ENCODE results near the gene GPRC5C. TPM values are rescaled to one million over a fixed set of nuclear protein-coding genes. Genes with fewer than 3 reads are reported as not detected.

Gene GPRC5C
- total and polyA plus RNA-seq, 2 experiments from 2014 or later = 1.6 to 2.7 TPM

GRCh38 chr17:74442670-74443515, 11.0 kb downstream of the GPRC5C start:
- in situ Hi-C loops (cut with MboI) = no loop called here
- TF ChIP-seq EZH2 (IDR thresholded peaks at IDR 0.05; ENCODE audit: insufficient read depth, poor library complexity, severe bottlenecking) (no peak), EZH2phosphoT487 (IDR thresholded peaks at IDR 0.05; ENCODE audit: insufficient read depth, low read depth) (no peak)
- DNase-seq = peak; percentile 25

DNA sequence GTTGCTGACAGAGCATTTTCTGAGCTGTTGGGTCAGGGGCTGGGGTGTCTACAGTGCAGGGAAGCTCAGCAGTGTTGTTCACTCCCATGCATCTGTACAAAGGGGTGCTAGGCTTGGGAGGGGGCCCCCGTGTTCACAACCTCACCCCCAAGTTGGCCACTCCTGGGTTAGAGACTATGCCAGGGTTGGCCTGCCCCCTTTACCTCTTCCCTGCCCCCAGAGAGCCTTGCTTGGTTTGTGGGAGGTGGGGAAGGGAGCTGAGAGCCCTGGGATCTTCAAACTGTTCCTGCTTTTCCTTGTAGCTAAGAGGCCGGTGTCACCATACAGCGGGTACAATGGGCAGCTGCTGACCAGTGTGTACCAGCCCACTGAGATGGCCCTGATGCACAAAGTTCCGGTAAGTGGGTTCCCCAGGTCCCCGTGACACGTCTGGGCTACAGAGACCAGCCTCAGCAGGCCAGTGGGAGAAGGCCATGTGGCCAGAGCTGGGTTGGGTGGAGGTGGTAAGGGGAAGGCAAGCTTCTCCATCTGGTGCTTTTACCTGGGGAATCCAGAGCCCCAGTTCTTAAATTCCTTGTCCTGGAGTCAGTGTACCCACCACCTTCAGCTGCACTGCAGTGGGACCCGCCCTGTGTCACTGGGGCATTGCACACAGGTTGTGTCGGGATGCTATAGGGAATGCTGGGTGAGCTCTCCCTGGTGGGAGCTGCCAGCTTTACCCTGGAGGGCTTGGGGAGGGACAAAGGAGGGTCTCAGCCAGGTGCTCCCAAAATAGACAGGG, 11.8 kb downstream of the GPRC5C start:
- Histone ChIP-seq H3K4me1 (ENCODE audit: insufficient read depth) (no peaks in the 10 kb centered on the region), H3K27ac (no peak overlapping the region)
- in situ Hi-C loops (cut with MboI) = no loop called here

More at GRCh38 chr17:74442670-74443515, 11.0 kb downstream of the GPRC5C start:
- peaks cover 4% of the 10 kb centered on the region; the same call in 1 of the 2 replicates for H3K27me3 ChIP-seq (replicated peaks; ENCODE audit: insufficient read depth)
- no peaks in the 10 kb centered on the region for H3K79me2 ChIP-seq (ENCODE audit: insufficient read depth)
- no peak overlapping the region for H3K4me3 ChIP-seq
- H2AFZ ChIP-seq = peak overlapping the region; percentile 56; the same call in 1 of the 2 replicates
- no peak overlapping the region for H3K9ac ChIP-seq
- H3F3A ChIP-seq (ENCODE audit: insufficient read depth) = no peaks in the 10 kb centered on the region
- no peaks in the 10 kb centered on the region for H3K9me3 ChIP-seq (ENCODE audit: low read depth)
- no peaks in the 10 kb centered on the region for H3K4me1 ChIP-seq (ENCODE audit: insufficient read depth)
- H3K9me2 ChIP-seq (ENCODE audit: insufficient read depth) = no peaks in the 10 kb centered on the region
- H3K27ac ChIP-seq = no peak overlapping the region
- H3K36me3 ChIP-seq (ENCODE audit: low read depth) = no peaks in the 10 kb centered on the region
- 28 to 32% methylated on average over 25 to 28 of the region's 28 CpGs for WGBS, 2 experiments (ENCODE audit: low coverage in 1 of 2, low lambda C conversion rate in 2 of 2, missing lambda C conversion rate in 2 of 2)
- H3K4me2 ChIP-seq (ENCODE audit: unreplicated experiment) = no peak overlapping the region
- no peaks in the 10 kb centered on the region for H4K20me1 ChIP-seq (ENCODE audit: insufficient read depth)

DNA sequence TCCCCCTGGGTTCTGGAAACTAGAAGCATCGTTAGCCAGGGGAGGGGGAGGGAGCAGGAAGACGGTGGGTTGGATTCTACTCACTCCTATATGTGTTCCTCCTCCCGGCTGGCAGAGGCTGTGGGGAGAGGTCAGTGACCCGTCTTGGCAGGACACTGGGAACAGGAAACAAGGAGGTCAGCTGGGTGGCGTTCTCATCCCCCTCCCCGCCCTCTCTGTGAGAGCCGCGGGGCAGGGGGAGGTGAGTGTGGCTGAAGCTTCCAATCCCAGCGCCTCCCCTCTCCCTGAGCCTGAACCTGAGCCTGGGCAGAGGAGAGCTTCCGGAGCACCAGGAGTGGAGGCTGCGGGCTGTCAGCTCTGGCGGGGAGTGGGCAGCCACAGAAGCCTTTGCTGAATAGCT, 12.5 kb downstream of the GPRC5C start:
- in situ Hi-C loops (cut with MboI) = no loop called here
- H2AFZ ChIP-seq = no peak overlapping the region

More for the DNA sequence above, 11.8 kb downstream of the GPRC5C start:
- Histone ChIP-seq H4K20me1 (ENCODE audit: insufficient read depth) (no peaks in the 10 kb centered on the region), H3K36me3 (ENCODE audit: low read depth) (no peaks in the 10 kb centered on the region), H3K27me3 (replicated peaks; ENCODE audit: insufficient read depth) (peaks cover 4% of the 10 kb centered on the region; the same call in 1 of the 2 replicates), H3K79me2 (ENCODE audit: insufficient read depth) (no peaks in the 10 kb centered on the region), H2AFZ (no peak overlapping the region), H3K4me2 (ENCODE audit: unreplicated experiment) (no peak overlapping the region), H3K9ac (no peak overlapping the region), H3K9me3 (ENCODE audit: low read depth) (no peaks in the 10 kb centered on the region), H3K9me2 (ENCODE audit: insufficient read depth) (no peaks in the 10 kb centered on the region), H3F3A (ENCODE audit: insufficient read depth) (no peaks in the 10 kb centered on the region), H3K4me3 (no peak overlapping the region)
- WGBS, 2 experiments (ENCODE audit: low coverage in 1 of 2, low lambda C conversion rate in 2 of 2, missing lambda C conversion rate in 2 of 2) = 78 to 80% methylated on average over 8 of the region's 8 CpGs
- no peak for TF ChIP-seq EZH2phosphoT487 (IDR thresholded peaks at IDR 0.05; ENCODE audit: insufficient read depth, low read depth)
- no peak for TF ChIP-seq EZH2 (IDR thresholded peaks at IDR 0.05; ENCODE audit: insufficient read depth, poor library complexity, severe bottlenecking)
- no peak for DNase-seq

DNA sequence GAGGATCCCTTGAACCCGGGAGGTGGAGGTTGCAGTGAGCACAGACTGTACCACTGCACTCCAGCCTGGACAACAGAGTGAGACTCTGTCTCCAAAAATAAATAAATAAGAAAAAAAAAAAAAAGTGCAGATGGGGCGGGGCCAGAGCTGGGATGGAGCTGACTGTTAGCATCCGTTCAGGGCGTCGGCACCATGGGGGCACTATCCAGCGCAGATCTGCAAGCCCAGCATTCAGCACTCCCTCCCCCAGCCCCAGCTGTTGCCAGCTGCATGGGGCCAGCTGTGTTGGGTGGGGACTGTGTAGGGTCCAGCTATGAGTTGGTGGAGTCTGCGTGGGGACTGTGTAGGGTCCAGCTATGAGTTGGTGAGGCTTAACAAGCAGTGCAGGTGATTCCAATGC, 13.3 kb downstream of the GPRC5C start:
- no peaks in the 10 kb centered on the region for H3K36me3 ChIP-seq (ENCODE audit: low read depth)
- no peak for TF ChIP-seq EZH2phosphoT487 (IDR thresholded peaks at IDR 0.05; ENCODE audit: insufficient read depth, low read depth)
- no peak for TF ChIP-seq EZH2 (IDR thresholded peaks at IDR 0.05; ENCODE audit: insufficient read depth, poor library complexity, severe bottlenecking)
- H4K20me1 ChIP-seq (ENCODE audit: insufficient read depth) = no peaks in the 10 kb centered on the region
- no peak overlapping the region for H2AFZ ChIP-seq
- H3K27ac ChIP-seq = no peak overlapping the region
- H3K4me2 ChIP-seq (ENCODE audit: unreplicated experiment) = no peak overlapping the region
- H3F3A ChIP-seq (ENCODE audit: insufficient read depth) = no peaks in the 10 kb centered on the region
- peaks cover 4% of the 10 kb centered on the region; the same call in 1 of the 2 replicates for H3K27me3 ChIP-seq (replicated peaks; ENCODE audit: insufficient read depth)
- no peak overlapping the region for H3K4me3 ChIP-seq
- 65 to 67% methylated on average over 7 of the region's 7 CpGs for WGBS, 2 experiments (ENCODE audit: low coverage in 1 of 2, low lambda C conversion rate in 2 of 2, missing lambda C conversion rate in 2 of 2)
- no peaks in the 10 kb centered on the region for H3K79me2 ChIP-seq (ENCODE audit: insufficient read depth)
- H3K9me3 ChIP-seq (ENCODE audit: low read depth) = no peaks in the 10 kb centered on the region
- H3K9ac ChIP-seq = no peak overlapping the region
- H3K9me2 ChIP-seq (ENCODE audit: insufficient read depth) = no peaks in the 10 kb centered on the region
- H3K4me1 ChIP-seq (ENCODE audit: insufficient read depth) = no peaks in the 10 kb centered on the region
- no peak for DNase-seq
- in situ Hi-C loops (cut with MboI) = no loop called here

More for the DNA sequence above, 12.5 kb downstream of the GPRC5C start:
- Histone ChIP-seq H4K20me1 (ENCODE audit: insufficient read depth) (no peaks in the 10 kb centered on the region), H3K9me3 (ENCODE audit: low read depth) (no peaks in the 10 kb centered on the region), H3K4me3 (no peak overlapping the region), H3K4me2 (ENCODE audit: unreplicated experiment) (no peak overlapping the region), H3K36me3 (ENCODE audit: low read depth) (no peaks in the 10 kb centered on the region), H3K27me3 (replicated peaks; ENCODE audit: insufficient read depth) (peaks cover 4% of the 10 kb centered on the region; the same call in 1 of the 2 replicates), H3K4me1 (ENCODE audit: insufficient read depth) (no peaks in the 10 kb centered on the region), H3K9me2 (ENCODE audit: insufficient read depth) (no peaks in the 10 kb centered on the region), H3K27ac (no peak overlapping the region), H3K79me2 (ENCODE audit: insufficient read depth) (no peaks in the 10 kb centered on the region), H3K9ac (no peak overlapping the region), H3F3A (ENCODE audit: insufficient read depth) (no peaks in the 10 kb centered on the region)
- 34 to 37% methylated on average over 12 of the region's 12 CpGs for WGBS, 2 experiments (ENCODE audit: low coverage in 1 of 2, low lambda C conversion rate in 2 of 2, missing lambda C conversion rate in 2 of 2)
- TF ChIP-seq EZH2 (IDR thresholded peaks at IDR 0.05; ENCODE audit: insufficient read depth, poor library complexity, severe bottlenecking) (no peak), EZH2phosphoT487 (IDR thresholded peaks at IDR 0.05; ENCODE audit: insufficient read depth, low read depth) (no peak)
- no peak for DNase-seq

Data from GM23248 (cell line).